Mucosa of rectum (tissue), 2 donors: ENCODE data around the gene POU2F1.
"Not testable (repeated sequence)": the region's sequence is repeated elsewhere in the genome, so short reads cannot be mapped to it uniquely, and the experiment has no call there.

Experiments used
- H3K27ac ChIP-seq, 2 donors: one replicate each; pipeline ENCODE4 v1.7.0; 2013; ENCODE audit warnings: inconsistent platforms in 2 of 2, low read depth in 2 of 2, low read length in 2 of 2
- H3K27me3 ChIP-seq, 2 donors: one replicate each; pipeline ENCODE4 v1.7.0; 2013; ENCODE audit warnings: low read length in 2 of 2; ENCODE audit not compliant: control insufficient read depth in 2 of 2, insufficient read depth in 2 of 2
- H3K36me3 ChIP-seq, 2 donors: one replicate each; pipeline ENCODE4 v1.7.0; 2013; ENCODE audit warnings: low read length in 2 of 2; ENCODE audit not compliant: control insufficient read depth in 2 of 2, insufficient read depth in 2 of 2
- H3K4me1 ChIP-seq, 2 donors: one replicate each; pipeline ENCODE4 v1.7.0; 2013; ENCODE audit warnings: low read length in 2 of 2, mild to moderate bottlenecking in 1 of 2; ENCODE audit not compliant: control insufficient read depth in 2 of 2, insufficient read depth in 2 of 2
- H3K4me3 ChIP-seq, 2 donors: one replicate each; pipeline ENCODE4 v1.7.0; 2013; ENCODE audit warnings: low read length in 2 of 2
- H3K9ac ChIP-seq, 2 donors: one replicate each; pipeline ENCODE4 v1.7.0; 2013; ENCODE audit warnings: low read length in 2 of 2, low read depth in 1 of 2, mild to moderate bottlenecking in 1 of 2
- H3K9me3 ChIP-seq, 2 donors: one replicate each; pipeline ENCODE4 v1.7.0; 2013; ENCODE audit warnings: low read length in 2 of 2; ENCODE audit not compliant: control insufficient read depth in 2 of 2
- donor health status: healthy.
- donor health status: Normal muscosa, but diverticular disease.

POU2F1 gene

GRCh38 chr1:167229719-167230385 lies 9.2 kb downstream of the POU2F1 start:
- no peak overlapping the region for H3K9ac ChIP-seq
- H3K4me3 ChIP-seq = no peak overlapping the region
- H3K36me3 ChIP-seq = no peaks in the 10 kb centered on the region
- H3K4me1 ChIP-seq = peaks cover 4 to 10% of the 10 kb centered on the region in 2 donors
- no peak overlapping the region for H3K27ac ChIP-seq
- H3K27me3 ChIP-seq = no peaks in the 10 kb centered on the region
- H3K9me3 ChIP-seq = no peaks in the 10 kb centered on the region

GRCh38 chr1:167230437-167230836 lies 9.8 kb downstream of the POU2F1 start:
- H3K27me3 ChIP-seq = no peaks in the 10 kb centered on the region
- peaks cover 4 to 10% of the 10 kb centered on the region in 2 donors for H3K4me1 ChIP-seq
- no peaks in the 10 kb centered on the region for H3K9me3 ChIP-seq
- H3K27ac ChIP-seq = no peak overlapping the region
- no peak overlapping the region for H3K9ac ChIP-seq
- no peak overlapping the region for H3K4me3 ChIP-seq
- no peaks in the 10 kb centered on the region for H3K36me3 ChIP-seq

- Histone ChIP-seq H3K9ac (no peak overlapping the region), H3K36me3 (no peaks in the 10 kb centered on the region), H3K4me1 (peaks cover 4 to 10% of the 10 kb centered on the region in 2 donors), H3K27ac (no peak overlapping the region), H3K27me3 (no peaks in the 10 kb centered on the region), H3K9me3 (no peaks in the 10 kb centered on the region), H3K4me3 (no peak overlapping the region)
Observed at GRCh38 chr1:167231873-167232450, 11.3 kb downstream of the POU2F1 start.

DNA sequence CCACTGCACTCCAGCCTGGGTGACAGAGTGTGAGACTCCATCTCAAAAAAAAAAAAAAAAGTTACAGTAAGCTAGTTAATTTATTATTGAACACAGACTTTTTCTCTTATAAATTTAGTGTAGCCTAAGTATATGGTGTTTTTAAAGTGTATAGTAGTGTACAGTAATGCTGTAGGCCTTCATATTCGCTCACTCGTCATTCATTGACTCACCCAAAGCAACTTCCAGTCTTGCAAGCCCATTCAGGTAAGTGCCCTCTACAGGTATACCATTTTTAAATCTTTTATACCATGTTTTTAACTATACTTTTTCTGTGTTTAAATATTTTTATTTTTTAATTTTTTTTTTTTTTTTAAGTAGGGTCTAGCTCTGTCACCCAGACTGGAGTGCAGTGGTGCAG lies 12.1 kb downstream of the POU2F1 start:
- no peak overlapping the region for H3K4me3 ChIP-seq
- H3K9me3 ChIP-seq = no peaks in the 10 kb centered on the region
- H3K36me3 ChIP-seq = no peaks in the 10 kb centered on the region
- H3K27ac ChIP-seq = no peak overlapping the region
- H3K9ac ChIP-seq = no peak overlapping the region
- peaks cover 4 to 10% of the 10 kb centered on the region in 2 donors for H3K4me1 ChIP-seq
- no peaks in the 10 kb centered on the region for H3K27me3 ChIP-seq

GRCh38 chr1:167233373-167233772 lies 12.7 kb downstream of the POU2F1 start:
- H3K4me1 ChIP-seq = peaks cover 0 to 7% of the 10 kb centered on the region in 2 donors
- no peaks in the 10 kb centered on the region for H3K36me3 ChIP-seq
- H3K27me3 ChIP-seq = no peaks in the 10 kb centered on the region
- H3K9me3 ChIP-seq = no peaks in the 10 kb centered on the region
- no peak overlapping the region for H3K9ac ChIP-seq
- H3K4me3 ChIP-seq = no peak overlapping the region
- no peak overlapping the region for H3K27ac ChIP-seq

- no peaks in the 10 kb centered on the region for H3K36me3 ChIP-seq
- no peak overlapping the region for H3K27ac ChIP-seq
- H3K9me3 ChIP-seq = no peaks in the 10 kb centered on the region
- H3K27me3 ChIP-seq = no peaks in the 10 kb centered on the region
- H3K9ac ChIP-seq = no peak overlapping the region
- no peaks in the 10 kb centered on the region for H3K4me1 ChIP-seq
- no peak overlapping the region for H3K4me3 ChIP-seq
Observed at GRCh38 chr1:167237000-167237399, 16.3 kb downstream of the POU2F1 start.

GRCh38 chr1:167238713-167239112 lies 18.0 kb downstream of the POU2F1 start:
- no peak overlapping the region for H3K27ac ChIP-seq

DNA sequence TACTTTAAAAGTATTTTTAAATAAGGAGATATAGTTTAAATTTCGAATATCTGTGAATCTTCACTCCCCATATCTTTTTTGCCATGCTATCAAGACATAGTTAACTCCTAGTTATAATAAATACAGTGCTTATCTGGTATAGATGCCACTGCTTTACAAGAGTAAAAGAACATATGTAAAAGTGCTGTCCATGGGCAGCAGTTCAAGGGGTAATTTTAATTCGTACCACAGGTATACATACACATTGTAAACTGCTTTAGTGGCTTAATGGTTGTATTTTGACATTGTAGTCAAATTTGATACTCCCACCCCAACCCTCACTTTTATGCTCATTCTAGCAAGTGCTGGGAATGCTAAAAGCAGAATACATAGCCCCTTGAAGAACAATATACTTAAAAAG lies 18.6 kb downstream of the POU2F1 start:
- H3K9me3 ChIP-seq = no peaks in the 10 kb centered on the region
- H3K27me3 ChIP-seq = no peaks in the 10 kb centered on the region
- peaks cover 0 to 4% of the 10 kb centered on the region in 2 donors for H3K36me3 ChIP-seq
- no peak overlapping the region for H3K9ac ChIP-seq
- no peak overlapping the region for H3K4me3 ChIP-seq
- no peak overlapping the region for H3K27ac ChIP-seq
- H3K4me1 ChIP-seq = no peaks in the 10 kb centered on the region

More at GRCh38 chr1:167238713-167239112, 18.0 kb downstream of the POU2F1 start:
- no peaks in the 10 kb centered on the region for H3K4me1 ChIP-seq
- no peak overlapping the region for H3K4me3 ChIP-seq
- no peaks in the 10 kb centered on the region for H3K36me3 ChIP-seq
- no peaks in the 10 kb centered on the region for H3K27me3 ChIP-seq
- no peaks in the 10 kb centered on the region for H3K9me3 ChIP-seq
- H3K9ac ChIP-seq = no peak overlapping the region

GRCh38 chr1:167244244-167244643 lies 23.6 kb downstream of the POU2F1 start:
- Histone ChIP-seq H3K4me1 (no peaks in the 10 kb centered on the region), H3K27ac (no peak overlapping the region), H3K27me3 (no peaks in the 10 kb centered on the region), H3K9me3 (no peaks in the 10 kb centered on the region), H3K9ac (no peak overlapping the region), H3K4me3 (no peak overlapping the region), H3K36me3 (peaks cover 0 to 4% of the 10 kb centered on the region in 2 donors)

DNA sequence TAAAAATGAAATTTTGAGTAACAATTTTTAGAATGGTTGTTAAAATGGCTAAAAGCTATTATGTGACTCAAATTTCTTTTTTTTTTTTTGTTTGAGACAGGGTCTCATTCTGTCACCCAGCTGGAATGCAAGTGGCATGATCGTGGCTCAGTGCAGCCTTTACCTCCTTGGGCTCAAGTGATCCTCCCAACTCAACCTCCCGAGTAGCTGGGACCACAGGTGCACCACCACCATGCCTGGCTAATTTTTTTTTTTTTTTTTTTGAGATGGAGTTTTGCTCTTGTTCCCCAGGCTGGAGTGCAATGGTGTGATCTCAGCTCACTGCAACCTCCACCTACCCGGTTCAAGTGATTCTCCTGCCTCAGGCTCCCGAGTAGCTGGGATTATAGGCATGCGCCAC lies 24.5 kb downstream of the POU2F1 start:
- not testable (repeated sequence) for H3K9ac ChIP-seq, H3K4me1 ChIP-seq, H3K4me3 ChIP-seq, H3K36me3 ChIP-seq, H3K9me3 ChIP-seq, H3K27me3 ChIP-seq, H3K27ac ChIP-seq
